Measurements from ENCODE around the gene IRX2.

IRX2 gene

GRCh38 chr5:2756211-2757152, 5.0 kb upstream of the IRX2 start:
- DNase-seq (ENCODE audit: low spot score), result no peak

GRCh38 chr5:2755681-2756171, 4.2 kb upstream of the IRX2 start:
- no peak for DNase-seq (ENCODE audit: low spot score)

- no peak for DNase-seq (ENCODE audit: low spot score)
Measured at GRCh38 chr5:2755076-2755680, 3.7 kb upstream of the IRX2 start.

- no peak for DNase-seq (ENCODE audit: low spot score)
Measured at GRCh38 chr5:2754581-2755075, 3.2 kb upstream of the IRX2 start.

- no peak for DNase-seq (ENCODE audit: low spot score)
Measured at GRCh38 chr5:2753452-2754420, 2.3 kb upstream of the IRX2 start.

- DNase-seq (ENCODE audit: low spot score), result no peak
Measured at GRCh38 chr5:2752821-2753439, 1.5 kb upstream of the IRX2 start.

GRCh38 chr5:2752059-2752820, 763 bp upstream of the IRX2 start:
- no peak for DNase-seq (ENCODE audit: low spot score)

GRCh38 chr5:2750758-2751464, 566 bp downstream of the IRX2 start:
- DNase-seq (ENCODE audit: low spot score), result no peak

GRCh38 chr5:2750026-2750757, 1.3 kb downstream of the IRX2 start:
- no peak for DNase-seq (ENCODE audit: low spot score)

GRCh38 chr5:2749514-2750025, 1.9 kb downstream of the IRX2 start:
- no peak for DNase-seq (ENCODE audit: low spot score)

GRCh38 chr5:2748861-2749513, 2.5 kb downstream of the IRX2 start:
- DNase-seq (ENCODE audit: low spot score), result no peak

- DNase-seq (ENCODE audit: low spot score), result no peak
Measured at GRCh38 chr5:2748179-2748860, 3.2 kb downstream of the IRX2 start.

GRCh38 chr5:2747363-2748162, 3.9 kb downstream of the IRX2 start:
- DNase-seq (ENCODE audit: low spot score), result no peak

GRCh38 chr5:2746561-2747032, 4.9 kb downstream of the IRX2 start:
- DNase-seq (ENCODE audit: low spot score), result no peak

GRCh38 chr5:2744485-2744884, 7.0 kb downstream of the IRX2 start:
- no peak for DNase-seq (ENCODE audit: low spot score)

GRCh38 chr5:2742921-2743679, 8.4 kb downstream of the IRX2 start:
- no peak for DNase-seq (ENCODE audit: low spot score)

Data from SK-N-DZ (cell line).